ENCODE measurements around the gene FAM193B. TPM values are rescaled to one million over a fixed set of nuclear protein-coding genes. Genes with fewer than 3 reads are reported as not detected.

The FAM193B gene
- total RNA-seq, 1 experiment from 2014 or later = 41.1 TPM

GRCh38 chr5:177514541-177514940 is 39.8 kb downstream of the FAM193B start:
- ATAC-seq = no peak
- H3K36me3 ChIP-seq (ENCODE audit: low read depth, low read length) = peaks cover 29% of the 10 kb centered on the region

GRCh38 chr5:177513500-177513899 is 40.9 kb downstream of the FAM193B start:
- H3K9ac ChIP-seq (ENCODE audit: low read length) = no peak overlapping the region
- no peak for DNase-seq
- peaks cover 29% of the 10 kb centered on the region for H3K36me3 ChIP-seq (ENCODE audit: low read depth, low read length)
- H3K4me3 ChIP-seq (ENCODE audit: low read length) = no peak overlapping the region
- H3K79me2 ChIP-seq (ENCODE audit: low read length) = peaks cover 29% of the 10 kb centered on the region
- no peak for ATAC-seq
- no peaks in the 10 kb centered on the region for H3F3A ChIP-seq (ENCODE audit: low read length, unreplicated experiment)
- ChIA-PET CTCF (no interaction called here), POLR2A (ENCODE audit: unreplicated experiment) (no interaction called here)
- no peaks in the 10 kb centered on the region for H3K9me2 ChIP-seq (replicated peaks; ENCODE audit: low read length)
- no peaks in the 10 kb centered on the region for H3K9me3 ChIP-seq (ENCODE audit: low read length)
- H3K27ac ChIP-seq (ENCODE audit: low read length) = no peak overlapping the region
- intact Hi-C loops (cut with micrococcal nuclease) = no loop called here
- BruUV-seq (replicated peaks) = no TSS peak
- no peaks in the 10 kb centered on the region for H3K27me3 ChIP-seq (ENCODE audit: low read length)
- H3K4me2 ChIP-seq (ENCODE audit: low read length) = no peak overlapping the region
- no peak overlapping the region for H2AFZ ChIP-seq (ENCODE audit: low read length)
- peaks cover 12% of the 10 kb centered on the region for H3K4me1 ChIP-seq (ENCODE audit: insufficient read depth, low read length)
- no peaks in the 10 kb centered on the region for H4K20me1 ChIP-seq (ENCODE audit: low read length)
- TF ChIP-seq CTCF (conservative IDR thresholded peaks at IDR 0.05; ENCODE audit: low read depth, low read length) (no peak), EZH2 (IDR thresholded peaks at IDR 0.05; ENCODE audit: low read length, unreplicated experiment) (no peak), EZH2phosphoT487 (IDR thresholded peaks at IDR 0.05; ENCODE audit: borderline replicate concordance, low read length) (no peak)

More at GRCh38 chr5:177514541-177514940, 39.8 kb downstream of the FAM193B start:
- no peaks in the 10 kb centered on the region for H3K9me2 ChIP-seq (replicated peaks; ENCODE audit: low read length)
- H3K4me1 ChIP-seq (ENCODE audit: insufficient read depth, low read length) = peaks cover 20% of the 10 kb centered on the region
- no peaks in the 10 kb centered on the region for H3K9me3 ChIP-seq (ENCODE audit: low read length)
- BruUV-seq (replicated peaks) = no TSS peak
- DNase-seq = no peak
- ChIA-PET POLR2A (ENCODE audit: unreplicated experiment) (no interaction called here), CTCF (no interaction called here)
- TF ChIP-seq EZH2phosphoT487 (IDR thresholded peaks at IDR 0.05; ENCODE audit: borderline replicate concordance, low read length) (no peak), EZH2 (IDR thresholded peaks at IDR 0.05; ENCODE audit: low read length, unreplicated experiment) (no peak), CTCF (conservative IDR thresholded peaks at IDR 0.05; ENCODE audit: low read depth, low read length) (no peak)
- no peaks in the 10 kb centered on the region for H3K27me3 ChIP-seq (ENCODE audit: low read length)
- no peak overlapping the region for H3K27ac ChIP-seq (ENCODE audit: low read length)
- H3K4me2 ChIP-seq (ENCODE audit: low read length) = no peak overlapping the region
- H3F3A ChIP-seq (ENCODE audit: low read length, unreplicated experiment) = no peaks in the 10 kb centered on the region
- no peaks in the 10 kb centered on the region for H4K20me1 ChIP-seq (ENCODE audit: low read length)
- intact Hi-C loops (cut with micrococcal nuclease) = no loop called here
- no peak overlapping the region for H3K4me3 ChIP-seq (ENCODE audit: low read length)
- H3K9ac ChIP-seq (ENCODE audit: low read length) = no peak overlapping the region
- H3K79me2 ChIP-seq (ENCODE audit: low read length) = peaks cover 37% of the 10 kb centered on the region
- H2AFZ ChIP-seq (ENCODE audit: low read length) = no peak overlapping the region

GRCh38 chr5:177512736-177513380 is 41.5 kb downstream of the FAM193B start:
- BruUV-seq (replicated peaks) = no TSS peak
- no peak overlapping the region for H2AFZ ChIP-seq (ENCODE audit: low read length)
- peaks cover 12% of the 10 kb centered on the region for H3K4me1 ChIP-seq (ENCODE audit: insufficient read depth, low read length)
- peaks cover 29% of the 10 kb centered on the region for H3K79me2 ChIP-seq (ENCODE audit: low read length)
- H3K4me3 ChIP-seq (ENCODE audit: low read length) = no peak overlapping the region
- no peaks in the 10 kb centered on the region for H3K9me2 ChIP-seq (replicated peaks; ENCODE audit: low read length)
- H3K9me3 ChIP-seq (ENCODE audit: low read length) = no peaks in the 10 kb centered on the region
- DNase-seq = no peak
- no peaks in the 10 kb centered on the region for H4K20me1 ChIP-seq (ENCODE audit: low read length)
- H3F3A ChIP-seq (ENCODE audit: low read length, unreplicated experiment) = no peaks in the 10 kb centered on the region
- ATAC-seq = no peak
- CTCF ChIA-PET = no interaction called here
- no peak overlapping the region for H3K9ac ChIP-seq (ENCODE audit: low read length)
- H3K27ac ChIP-seq (ENCODE audit: low read length) = no peak overlapping the region
- H3K27me3 ChIP-seq (ENCODE audit: low read length) = no peaks in the 10 kb centered on the region
- H3K36me3 ChIP-seq (ENCODE audit: low read depth, low read length) = peaks cover 29% of the 10 kb centered on the region
- TF ChIP-seq CTCF (conservative IDR thresholded peaks at IDR 0.05; ENCODE audit: low read depth, low read length) (no peak), EZH2phosphoT487 (IDR thresholded peaks at IDR 0.05; ENCODE audit: borderline replicate concordance, low read length) (no peak), EZH2 (IDR thresholded peaks at IDR 0.05; ENCODE audit: low read length, unreplicated experiment) (no peak)
- H3K4me2 ChIP-seq (ENCODE audit: low read length) = no peak overlapping the region
- POLR2A ChIA-PET (ENCODE audit: unreplicated experiment) = no interaction called here
- intact Hi-C loops (cut with micrococcal nuclease) = no loop called here

Data from PC-3 (cell line).